Posterior cingulate gyrus (tissue), 11 donors: Measurements from ENCODE around the gene TEX54.

Experiments
- DNase-seq, 10 donors: peaks; one replicate each; pipeline versions ENCODE4 v3.0.0 to v3.0.0-alpha.2; 2020 to 2021; ENCODE audit warnings: mixed read lengths in 3 of 10
- intact Hi-C: fragments of 100-400 bp; cut with DNase I; formaldehyde crosslinking; loops from one replicate; pipeline ENCODE4 v1.15.1; 2023

TEX54 gene

GRCh38 chr11:62796281-62796680, 36.4 kb downstream of the TEX54 start:
- intact Hi-C loops = no loop called here
- DNase-seq = peak in 2 of 10 donors; percentile 9 to 55

GRCh38 chr11:62794201-62794775, 38.4 kb downstream of the TEX54 start:
- peak in 1 of 10 donors; percentile 23 for DNase-seq
- intact Hi-C loops = loop anchor here (5.0 kb wide), 1 partner anchor 38 kb away; the partner anchor contains the start of genes STX5 and TEX54

GRCh38 chr11:62792202-62792575, 40.5 kb downstream of the TEX54 start:
- peak in 2 of 10 donors; percentile 67 to 72 for DNase-seq
- intact Hi-C loops = loop anchor here (5.0 kb wide), 1 partner anchor 40 kb away; the partner anchor contains the start of genes STX5 and TEX54

- DNase-seq = peak; percentile 83 to 99 (median 92)
Observed at GRCh38 chr11:62791501-62792201, 41.0 kb downstream of the TEX54 start, which contains the start of gene TMEM223. TSS of gene TMEM223 (minus strand) at chr11:62792006. CDS start at chr11:62791994, 12 bp downstream.

GRCh38 chr11:62789576-62789975, 43.1 kb downstream of the TEX54 start:
- intact Hi-C loops = loop anchor here (5.0 kb wide), 2 partner anchors 53 to 93 kb away; partner anchors contain the start of gene SLC3A2
- DNase-seq = peak in 1 of 10 donors; percentile 41

More at GRCh38 chr11:62791501-62792201, 41.0 kb downstream of the TEX54 start, which contains the start of gene TMEM223:
- intact Hi-C loops = loop anchor here (5.0 kb wide), 1 partner anchor 41 kb away; the partner anchor contains the start of genes STX5 and TEX54

GRCh38 chr11:62788991-62789390, 43.6 kb downstream of the TEX54 start:
- intact Hi-C loops = loop anchor here (5.0 kb wide), 2 partner anchors 53 to 93 kb away; partner anchors contain the start of gene SLC3A2
- DNase-seq = peak in 2 of 10 donors; percentile 18 to 30

- DNase-seq = peak; percentile 97 to 100 (median 99)
- intact Hi-C loops = loop anchor here (5.0 kb wide), 2 partner anchors 55 to 95 kb away; partner anchors contain the start of gene SLC3A2
Observed at GRCh38 chr11:62787005-62787759, 45.5 kb downstream of the TEX54 start, which contains the start of gene TMEM179B. TSS of gene TMEM179B (plus strand) at chr11:62787402. CDS start at chr11:62787432, 30 bp downstream.

GRCh38 chr11:62786318-62787004, 46.2 kb downstream of the TEX54 start:
- intact Hi-C loops = loop anchor here (1.0 to 5.0 kb wide), 4 partner anchors 14 to 96 kb away; partner anchors contain the start of gene SLC3A2
- peak; percentile 74 to 98 (median 82) for DNase-seq

- intact Hi-C loops = no loop called here
- DNase-seq = peak in 1 of 10 donors; percentile 24
Observed at GRCh38 chr11:62782753-62783152, 49.9 kb downstream of the TEX54 start.
